Chondrocyte (in vitro differentiated cells): ENCODE results near the gene GPR176. TPM values are rescaled to one million over a fixed set of nuclear protein-coding genes. Genes with fewer than 3 reads are reported as not detected.
A peak's percentile ranks its signal among the peaks of the same experiment; 100 is the strongest.

Experiments used
- DNase-seq: peaks from one replicate; pipeline ENCODE4 v3.0.0; 2021; ENCODE audit warnings: mixed read lengths, low spot score
- H3K27ac Mint-ChIP-seq: one replicate; pipeline ENCODE4 v1.8.0; 2021; ENCODE audit warnings: mild to moderate bottlenecking, moderate library complexity, mixed read lengths; ENCODE audit not compliant: unreplicated experiment
- H3K27me3 Mint-ChIP-seq: 2 replicates; pipeline ENCODE4 v1.8.0; 2021; ENCODE audit warnings: low read depth, mixed read lengths
- H3K36me3 Mint-ChIP-seq: 2 replicates; pipeline ENCODE4 v1.8.0; 2021; ENCODE audit warnings: low read depth, mixed read lengths
- H3K4me1 Mint-ChIP-seq: 2 replicates; pipeline ENCODE4 v1.8.0; 2021; ENCODE audit warnings: low read depth, mild to moderate bottlenecking, mixed read lengths
- H3K4me3 Mint-ChIP-seq: one replicate; pipeline ENCODE4 v1.8.0; 2021; ENCODE audit warnings: mild to moderate bottlenecking, moderate library complexity, mixed read lengths; ENCODE audit not compliant: unreplicated experiment
- H3K9me3 Mint-ChIP-seq: 2 replicates; pipeline ENCODE4 v1.8.0; 2021; ENCODE audit warnings: low read depth, mixed read lengths
- CTCF ChIP-seq: fragments of 200-600 bp; sonication (generic); IDR thresholded peaks from 2 replicates; pipeline ENCODE4 v1.5.0; 2021; ENCODE audit warnings: antibody characterized with exemption, mild to moderate bottlenecking, moderate library complexity
- total RNA-seq: library from RNA; stranded (reverse); gene quantifications from 3 replicates; pipeline ENCODE4 v1.2.1, GENCODE V29; 2021

The GPR176 gene
- total RNA-seq, 1 donor from 2014 or later = 31.1 TPM

- peaks cover 3% of the 10 kb centered on the region for H3K36me3 Mint-ChIP-seq
- H3K4me1 Mint-ChIP-seq = peaks cover 36% of the 10 kb centered on the region
- no peaks in the 10 kb centered on the region for H3K9me3 Mint-ChIP-seq
- TF ChIP-seq CTCF = no peak
- H3K4me3 Mint-ChIP-seq = no peak overlapping the region
- H3K27me3 Mint-ChIP-seq = no peaks in the 10 kb centered on the region
- DNase-seq = no peak
- H3K27ac Mint-ChIP-seq = peak overlapping the region; percentile 51
Measured at GRCh38 chr15:39792025-39792843, 127.8 kb downstream of the GPR176 start.

- H3K27me3 Mint-ChIP-seq = no peaks in the 10 kb centered on the region
- no peak overlapping the region for H3K4me3 Mint-ChIP-seq
- no peak for TF ChIP-seq CTCF
- no peaks in the 10 kb centered on the region for H3K36me3 Mint-ChIP-seq
- H3K9me3 Mint-ChIP-seq = no peaks in the 10 kb centered on the region
- H3K27ac Mint-ChIP-seq = no peak overlapping the region
- peaks cover 51% of the 10 kb centered on the region for H3K4me1 Mint-ChIP-seq
- DNase-seq = no peak
Measured at GRCh38 chr15:39789736-39790135, 130.3 kb downstream of the GPR176 start.

GRCh38 chr15:39788800-39789565 lies 131.1 kb downstream of the GPR176 start:
- DNase-seq = no peak
- TF ChIP-seq CTCF = no peak
- Mint-ChIP-seq H3K27me3 (no peaks in the 10 kb centered on the region), H3K27ac (no peak overlapping the region), H3K4me3 (no peak overlapping the region), H3K36me3 (no peaks in the 10 kb centered on the region), H3K4me1 (peaks cover 58% of the 10 kb centered on the region), H3K9me3 (no peaks in the 10 kb centered on the region)

- Mint-ChIP-seq H3K4me1 (peaks cover 67% of the 10 kb centered on the region), H3K36me3 (no peaks in the 10 kb centered on the region), H3K27me3 (no peaks in the 10 kb centered on the region), H3K4me3 (no peak overlapping the region), H3K27ac (no peak overlapping the region), H3K9me3 (no peaks in the 10 kb centered on the region)
- no peak for DNase-seq
- TF ChIP-seq CTCF = no peak
Measured at GRCh38 chr15:39788108-39788507, 132.0 kb downstream of the GPR176 start.

GRCh38 chr15:39787479-39787878 lies 132.6 kb downstream of the GPR176 start:
- Mint-ChIP-seq H3K36me3 (no peaks in the 10 kb centered on the region), H3K27me3 (no peaks in the 10 kb centered on the region), H3K27ac (no peak overlapping the region), H3K4me3 (no peak overlapping the region), H3K4me1 (peaks cover 62% of the 10 kb centered on the region), H3K9me3 (no peaks in the 10 kb centered on the region)
- DNase-seq = no peak
- no peak for TF ChIP-seq CTCF
